GM18951 (cell line): ENCODE results near the gene PFN2.
"Not testable (repeated sequence)": the region's sequence is repeated elsewhere in the genome, so short reads cannot be mapped to it uniquely, and the experiment has no call there.

Experiments used
- POLR2A ChIP-seq: IDR thresholded peaks from 4 replicates; pipeline ENCODE4 v1.6.1; 2011; ENCODE audit warnings: mild to moderate bottlenecking; ENCODE audit not compliant: insufficient read length, insufficient read depth; ENCODE audit errors: extremely low read depth
- in situ Hi-C: fragments of 300-500 bp; cut with MboI; formaldehyde crosslinking; loops from one replicate; pipeline ENCODE4 v1.12.0; 2022; ENCODE audit warnings: low sequenced_read_pairs, mixed read lengths, inconsistent platforms; ENCODE audit not compliant: unreplicated experiment

Gene PFN2

DNA sequence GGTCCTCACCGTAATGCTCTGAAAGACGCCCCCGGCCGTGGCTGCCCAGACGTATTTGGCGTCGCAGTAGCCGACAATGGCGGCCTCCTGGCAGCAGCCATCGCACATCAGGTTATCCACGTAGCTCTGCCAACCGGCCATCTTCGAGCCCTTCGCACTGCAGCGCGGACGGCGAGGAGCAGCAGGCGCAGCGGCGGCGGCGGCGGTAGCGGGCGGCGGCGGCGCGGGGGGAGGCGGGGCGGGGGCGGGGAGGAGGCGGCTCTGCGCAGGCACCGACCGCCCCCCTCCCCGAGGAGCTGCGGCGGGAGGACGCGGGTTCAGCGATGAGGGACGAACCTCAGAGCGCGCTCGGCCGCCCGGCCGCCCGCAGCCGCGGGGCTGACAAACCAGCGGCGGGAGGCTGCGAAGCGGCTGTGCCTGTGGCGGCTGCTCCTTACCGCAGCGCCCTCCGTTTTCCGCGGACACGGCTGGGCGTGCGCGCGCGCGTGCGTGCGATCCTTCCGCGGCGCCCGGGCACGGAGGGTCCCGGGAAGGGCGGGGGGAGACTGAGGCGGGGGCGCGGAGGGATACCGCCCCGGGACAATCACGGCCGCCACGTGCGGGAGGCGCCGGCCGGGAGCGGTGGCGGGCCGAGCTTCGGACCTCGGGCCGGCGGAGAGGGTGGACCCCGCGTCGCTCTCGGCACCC, at the start of gene PFN2:
TSS of gene PFN2 (minus strand) at position 180 of the 687 bp plus-strand sequence. CDS start at position 141, 39 bp downstream.
- in situ Hi-C loops = no loop called here
- peak; percentile 28 for TF ChIP-seq POLR2A

DNA sequence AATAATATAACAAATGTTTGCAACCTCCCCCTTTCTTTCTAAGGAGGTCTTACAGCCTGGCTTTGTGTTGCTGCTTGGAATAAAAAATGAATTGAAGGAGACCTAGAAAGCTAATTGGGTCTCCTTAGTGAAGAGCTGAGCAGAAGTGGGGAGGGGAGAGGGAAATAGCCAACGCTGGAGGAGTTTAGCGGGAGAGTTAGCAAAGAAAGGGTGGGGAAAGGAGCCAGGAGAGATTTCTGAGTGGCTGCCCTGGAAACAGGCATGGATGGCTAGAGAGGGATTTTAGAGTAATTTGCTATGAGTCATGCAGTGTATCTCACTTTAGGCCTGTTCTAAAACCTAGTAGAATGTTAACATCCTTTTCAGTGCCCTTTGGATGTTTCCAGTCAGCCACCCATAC, 45.2 kb upstream of the PFN2 start:
- TF ChIP-seq POLR2A = no peak
- in situ Hi-C loops = no loop called here

GRCh38 chr3:150014782-150015181, 44.1 kb upstream of the PFN2 start:
- in situ Hi-C loops = no loop called here
- no peak for TF ChIP-seq POLR2A

DNA sequence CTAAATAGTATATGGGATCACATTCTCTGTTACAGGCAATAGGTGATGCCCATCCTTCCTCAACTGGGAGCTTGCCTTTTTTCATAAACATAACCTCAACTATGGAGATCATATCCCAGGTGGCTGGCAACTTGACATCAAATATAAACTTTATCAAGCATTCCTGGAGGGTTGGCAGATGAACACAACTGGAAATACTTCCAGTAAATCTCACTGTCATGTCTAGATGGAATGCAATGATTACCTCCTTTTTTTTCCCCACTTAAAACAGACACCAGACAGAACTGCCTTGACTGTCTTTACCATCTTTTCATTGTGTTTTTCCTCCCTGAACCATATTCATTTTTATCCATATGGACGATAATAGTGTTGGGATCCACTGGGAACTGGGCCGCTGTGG, 43.1 kb upstream of the PFN2 start:
- TF ChIP-seq POLR2A = no peak
- in situ Hi-C loops = no loop called here

DNA sequence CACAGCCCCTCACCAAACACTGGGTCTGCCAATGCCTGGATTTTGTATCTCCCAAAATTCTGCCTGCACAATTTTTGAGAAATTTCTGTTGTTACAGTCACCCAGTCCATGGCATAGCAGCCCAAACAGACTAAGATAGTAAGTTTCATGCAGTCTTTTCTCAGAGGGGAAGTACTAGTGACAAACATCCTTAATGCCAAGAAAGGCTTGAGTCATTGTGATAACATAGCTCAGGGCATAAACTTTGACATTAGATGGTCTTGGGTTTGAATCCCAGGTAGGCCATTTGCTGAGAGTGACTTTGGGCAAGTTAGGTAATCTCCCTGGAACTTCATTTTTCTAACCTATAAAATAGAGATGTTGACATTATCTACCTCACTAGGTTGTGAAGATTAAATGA, 36.1 kb upstream of the PFN2 start:
- no peak for TF ChIP-seq POLR2A
- in situ Hi-C loops = no loop called here

DNA sequence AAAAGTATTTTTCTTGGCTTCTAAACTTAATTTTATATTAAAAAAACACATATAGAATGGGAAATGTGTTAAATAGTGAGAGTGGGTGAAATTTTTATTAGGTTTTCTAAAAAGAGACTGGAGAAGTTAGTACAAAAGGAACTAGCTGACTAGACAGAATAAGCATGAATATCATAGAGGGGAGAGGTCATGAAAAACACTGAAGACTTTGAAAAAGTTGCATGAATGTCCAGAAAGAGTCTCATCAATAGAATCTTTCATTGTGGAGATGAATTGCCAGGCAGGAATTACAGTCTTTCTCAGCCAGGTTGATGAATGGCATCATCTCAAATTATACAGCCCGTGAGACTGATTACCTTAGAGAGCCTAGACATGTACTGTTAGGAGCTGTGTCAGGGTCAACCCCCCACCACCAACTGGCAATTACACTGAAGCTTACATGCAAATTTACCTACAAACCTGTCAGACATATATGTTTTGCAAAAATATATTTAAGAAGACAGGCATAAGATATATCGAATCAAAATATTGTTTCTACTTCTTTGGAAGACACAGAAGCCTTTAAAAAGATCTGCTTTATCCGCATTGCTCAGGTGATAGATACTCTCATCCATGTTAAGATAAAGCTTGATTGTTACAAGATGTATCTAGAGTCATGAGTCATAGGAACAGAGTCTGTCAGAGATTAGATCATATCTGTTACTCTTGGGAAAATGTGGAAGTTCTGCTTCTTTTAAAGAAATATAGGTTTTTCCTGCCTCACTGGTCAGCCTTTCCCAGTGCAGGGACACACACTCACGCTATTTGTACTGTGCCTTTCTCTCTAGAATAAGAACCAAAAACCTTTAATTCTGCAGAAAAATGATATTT, 34.8 kb upstream of the PFN2 start:
- in situ Hi-C loops = no loop called here
- no peak for TF ChIP-seq POLR2A

DNA sequence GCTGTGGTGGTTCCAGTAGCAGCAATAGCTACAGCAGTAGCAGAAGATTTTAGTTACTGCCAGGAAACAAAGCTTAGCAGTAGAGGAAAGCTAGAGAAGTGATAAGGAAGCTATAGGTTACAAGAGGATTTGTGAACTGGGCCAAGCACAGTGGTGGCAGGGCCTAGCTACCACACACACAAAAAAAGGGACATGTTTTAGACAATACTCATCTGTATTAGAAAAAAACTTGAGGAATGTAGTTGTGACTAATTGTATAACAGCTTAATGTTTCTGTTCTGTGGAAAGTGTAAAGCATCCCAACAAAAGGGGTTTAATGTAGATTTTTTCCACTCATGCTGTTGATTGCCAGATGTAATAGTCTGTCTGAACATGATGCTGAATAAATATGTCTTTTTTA, 29.9 kb upstream of the PFN2 start:
- TF ChIP-seq POLR2A = no peak
- in situ Hi-C loops = no loop called here

DNA sequence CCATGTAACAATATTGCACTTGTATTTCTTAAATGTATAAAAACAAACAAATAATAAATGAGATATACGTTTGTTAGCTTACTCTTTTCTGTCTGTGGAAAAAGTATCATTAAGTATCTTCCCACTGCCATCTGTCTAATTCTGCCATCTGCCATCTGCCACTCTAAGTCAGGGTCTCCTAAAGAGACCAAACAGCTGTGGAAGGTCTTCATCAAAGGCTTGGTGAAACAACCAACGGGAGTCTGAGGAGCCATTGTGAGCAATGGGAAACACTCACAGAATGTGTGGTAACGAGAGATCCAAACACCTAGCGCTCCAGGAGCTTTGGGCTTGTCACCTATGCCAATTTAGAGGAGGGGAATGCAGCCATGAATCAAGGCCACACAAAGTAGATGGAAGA, 28.7 kb upstream of the PFN2 start:
- in situ Hi-C loops = no loop called here
- TF ChIP-seq POLR2A = no peak

- in situ Hi-C loops = no loop called here
- no peak for TF ChIP-seq POLR2A
These were observed 28.3 kb upstream of the PFN2 start for GRCh38 chr3:149998946-149999345.

DNA sequence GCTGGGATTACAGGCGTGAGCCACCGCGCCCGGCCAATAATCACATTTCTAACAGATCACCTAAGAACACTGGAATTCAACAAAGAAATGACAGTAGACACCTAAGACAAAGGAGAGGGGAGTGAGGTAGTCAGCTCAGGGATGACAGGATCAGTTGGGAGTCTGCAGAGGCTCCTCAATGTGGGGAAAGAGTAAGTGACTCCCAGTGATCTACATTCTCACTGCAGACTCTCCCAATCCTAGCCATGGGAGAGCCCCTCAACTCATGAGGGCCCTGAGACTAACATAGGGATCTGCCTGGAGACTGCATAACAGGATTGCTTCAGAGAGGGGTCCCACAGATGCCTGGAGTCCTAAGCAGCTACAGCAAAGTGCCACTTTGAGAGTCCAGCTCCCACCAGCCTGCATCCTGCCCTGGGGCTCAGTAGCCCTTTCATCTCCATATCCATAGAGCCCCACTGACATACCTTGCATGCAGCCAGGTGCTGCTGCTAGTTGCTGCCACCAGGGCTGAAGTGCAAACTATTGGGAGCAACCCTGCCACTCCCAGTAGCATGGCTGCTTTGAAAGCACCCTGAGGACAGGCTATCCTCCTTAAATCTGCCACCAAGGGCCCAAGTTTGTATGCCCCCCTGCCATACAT, 21.8 kb upstream of the PFN2 start:
- no peak for TF ChIP-seq POLR2A
- in situ Hi-C loops = no loop called here

GRCh38 chr3:149990423-149990948, 19.8 kb upstream of the PFN2 start:
- TF ChIP-seq POLR2A = no peak
- in situ Hi-C loops = no loop called here

GRCh38 chr3:149989307-149989706, 18.6 kb upstream of the PFN2 start:
- in situ Hi-C loops = no loop called here
- no peak for TF ChIP-seq POLR2A

GRCh38 chr3:149983628-149984027, 12.9 kb upstream of the PFN2 start:
- no peak for TF ChIP-seq POLR2A
- in situ Hi-C loops = no loop called here

DNA sequence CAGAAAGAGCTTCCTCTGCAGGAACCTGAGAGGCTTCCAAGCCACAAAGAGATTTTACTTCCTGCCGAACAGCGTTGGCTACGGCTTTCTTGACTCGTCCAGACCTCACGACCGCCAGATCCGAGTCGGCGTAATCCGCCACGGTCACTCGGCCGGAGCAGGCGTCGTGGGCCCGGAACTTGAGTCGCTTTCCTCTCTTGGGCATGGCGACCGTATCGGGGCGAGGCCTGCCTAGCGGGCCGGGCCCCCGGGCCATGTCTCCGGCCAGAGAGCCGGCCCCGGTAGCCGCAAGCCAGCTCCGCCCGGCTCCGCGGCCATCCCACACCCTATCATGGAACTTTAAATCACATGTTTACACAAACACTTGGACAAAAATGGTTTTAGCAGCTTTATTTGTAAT, 12.4 kb upstream of the PFN2 start:
- in situ Hi-C loops = not testable (repeated sequence)

GRCh38 chr3:149981979-149982378, 11.3 kb upstream of the PFN2 start:
- in situ Hi-C loops = not testable (repeated sequence)
